OCI-LY3 (cell line): ENCODE measurements around the gene NGRN.

Experiments used
- CTCF ChIP-seq: fragments of 200-600, 300-600 bp; sonication (generic); IDR thresholded peaks from 2 replicates; pipeline ENCODE4 v1.5.1; 2014; ENCODE audit warnings: antibody characterized with exemption, low read length, low read depth
- EZH2phosphoT487 ChIP-seq: fragments of 200-600 bp; shearing (Covaris generic); IDR thresholded peaks from 2 replicates; pipeline ENCODE4 v1.6.1; 2018; ENCODE audit warnings: antibody characterized with exemption, mixed run types, low read depth

GRCh38 chr15:90315278-90315982 lies 50.0 kb downstream of the NGRN start:
- TF ChIP-seq EZH2phosphoT487 (no peak), CTCF (no peak)
